Mucosa of stomach (tissue), 1 donor: ENCODE results near the gene ELMO3.

ENCODE experiments used
- H3K27me3 ChIP-seq: one replicate; pipeline ENCODE4 v1.7.0; 2013; ENCODE audit warnings: mild to moderate bottlenecking, low read length; ENCODE audit not compliant: control insufficient read depth, insufficient read depth
- H3K36me3 ChIP-seq: one replicate; pipeline ENCODE4 v1.7.0; 2013; ENCODE audit warnings: low read length; ENCODE audit not compliant: control insufficient read depth, insufficient read depth
- H3K4me1 ChIP-seq: one replicate; pipeline ENCODE4 v1.7.0; 2013; ENCODE audit warnings: mild to moderate bottlenecking, low read length; ENCODE audit not compliant: control insufficient read depth, insufficient read depth
- H3K4me3 ChIP-seq: one replicate; pipeline ENCODE4 v1.7.0; 2013; ENCODE audit warnings: low read length
- H3K9ac ChIP-seq: one replicate; pipeline ENCODE4 v1.7.0; 2013; ENCODE audit warnings: mild to moderate bottlenecking, low read length, moderate library complexity
- H3K9me3 ChIP-seq: one replicate; pipeline ENCODE4 v1.7.0; 2013; ENCODE audit warnings: mild to moderate bottlenecking, low read length, moderate library complexity; ENCODE audit not compliant: control insufficient read depth
- donor health status: Pancreatic carcinoma.

Gene ELMO3, protein sequence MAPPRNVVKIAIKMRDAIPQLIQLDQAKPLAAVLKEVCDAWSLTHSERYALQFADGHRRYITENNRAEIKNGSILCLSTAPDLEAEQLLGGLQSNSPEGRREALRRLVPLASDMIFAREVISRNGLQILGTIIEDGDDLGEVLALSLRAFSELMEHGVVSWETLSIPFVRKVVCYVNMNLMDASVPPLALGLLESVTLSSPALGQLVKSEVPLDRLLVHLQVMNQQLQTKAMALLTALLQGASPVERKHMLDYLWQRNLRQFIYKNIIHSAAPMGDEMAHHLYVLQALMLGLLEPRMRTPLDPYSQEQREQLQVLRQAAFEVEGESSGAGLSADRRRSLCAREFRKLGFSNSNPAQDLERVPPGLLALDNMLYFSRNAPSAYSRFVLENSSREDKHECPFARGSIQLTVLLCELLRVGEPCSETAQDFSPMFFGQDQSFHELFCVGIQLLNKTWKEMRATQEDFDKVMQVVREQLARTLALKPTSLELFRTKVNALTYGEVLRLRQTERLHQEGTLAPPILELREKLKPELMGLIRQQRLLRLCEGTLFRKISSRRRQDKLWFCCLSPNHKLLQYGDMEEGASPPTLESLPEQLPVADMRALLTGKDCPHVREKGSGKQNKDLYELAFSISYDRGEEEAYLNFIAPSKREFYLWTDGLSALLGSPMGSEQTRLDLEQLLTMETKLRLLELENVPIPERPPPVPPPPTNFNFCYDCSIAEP

DNA sequence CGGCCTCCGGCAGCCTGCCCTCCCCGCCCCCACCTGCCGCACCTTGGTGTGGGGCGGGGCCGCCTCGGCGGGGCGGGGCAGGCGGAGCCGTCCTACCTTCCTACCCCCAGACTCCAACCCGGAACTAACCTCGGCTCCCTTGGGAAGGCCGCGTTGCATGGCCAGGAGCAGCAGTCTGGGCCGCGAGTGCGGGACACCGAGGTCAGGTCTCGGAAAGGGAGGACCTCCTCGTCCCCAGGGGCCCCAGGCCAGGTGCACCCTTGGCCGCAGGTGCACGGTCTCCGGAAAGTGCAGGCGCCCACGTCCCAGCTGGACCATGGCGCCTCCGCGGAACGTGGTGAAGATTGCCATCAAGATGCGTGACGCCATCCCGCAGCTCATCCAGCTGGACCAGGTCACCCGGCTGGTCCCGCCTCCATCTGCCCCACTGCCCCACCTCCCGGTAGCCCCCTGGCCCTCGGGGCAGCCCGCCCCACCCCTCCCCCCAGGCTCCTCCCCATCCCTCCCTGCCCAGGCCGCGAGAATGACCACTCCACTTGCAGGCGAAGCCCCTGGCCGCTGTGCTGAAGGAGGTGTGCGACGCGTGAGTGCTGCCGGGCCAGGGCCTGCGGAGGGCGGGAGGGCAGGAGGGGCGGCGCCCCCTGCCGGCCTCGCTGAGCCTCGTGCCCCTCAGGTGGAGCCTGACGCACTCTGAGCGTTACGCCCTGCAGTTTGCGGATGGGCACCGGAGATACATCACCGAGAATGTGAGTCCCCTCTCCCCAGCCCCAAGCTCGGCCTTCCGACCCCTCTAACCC, at the start of gene ELMO3:
TSS of gene ELMO3 (plus strand) at position 121 of the 797 bp plus-strand sequence. CDS start at position 317, 196 bp downstream.
- Histone ChIP-seq H3K4me1 (peaks cover 27% of the 10 kb centered on the region), H3K36me3 (peaks cover 28% of the 10 kb centered on the region), H3K27me3 (no peaks in the 10 kb centered on the region), H3K9me3 (no peaks in the 10 kb centered on the region), H3K9ac (peak within 1 kb of the TSS; percentile 80), H3K4me3 (peak within 1 kb of the TSS; percentile 41)

DNA sequence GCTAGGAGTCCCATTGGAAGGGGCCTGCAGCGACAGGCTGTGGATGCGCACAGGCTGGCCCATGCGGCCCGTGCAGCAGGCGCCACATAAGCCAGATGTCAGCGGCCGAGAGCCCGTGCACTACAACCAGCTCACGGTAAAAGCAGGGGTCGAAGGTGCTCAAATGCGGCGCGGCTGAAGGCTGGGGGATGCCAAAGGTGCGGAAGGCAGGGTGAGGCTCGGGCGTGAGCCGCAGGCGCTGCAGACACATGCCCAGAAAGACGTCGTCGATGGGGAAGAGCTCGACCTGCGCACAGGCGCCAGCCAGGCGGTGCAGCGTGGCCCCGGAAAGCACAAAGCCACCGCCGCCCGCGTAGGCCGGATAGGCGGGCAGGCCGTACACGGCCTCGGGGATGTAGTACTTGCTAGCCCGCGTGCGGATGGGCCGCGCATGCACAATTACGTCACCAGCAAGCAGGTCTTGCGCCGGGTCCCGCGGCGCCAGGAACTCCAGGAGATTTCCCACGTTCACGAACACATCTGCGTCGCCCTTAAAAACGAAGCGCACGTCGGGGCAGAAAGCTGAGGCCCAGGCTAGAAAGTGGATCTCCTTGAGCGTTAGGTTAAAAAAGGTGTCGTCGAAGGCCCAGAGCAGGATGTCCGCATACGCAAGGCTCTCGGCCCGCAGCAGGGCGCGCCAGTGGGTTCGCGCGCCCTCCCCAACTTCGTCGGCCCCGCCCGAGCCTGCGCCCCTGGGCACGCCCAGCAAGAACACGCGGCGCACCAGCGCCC, 49.5 kb upstream of the ELMO3 start:
- Histone ChIP-seq H3K9ac (no peak overlapping the region), H3K36me3 (peaks cover 9% of the 10 kb centered on the region), H3K4me3 (no peak overlapping the region), H3K4me1 (peaks cover 10% of the 10 kb centered on the region), H3K9me3 (no peaks in the 10 kb centered on the region), H3K27me3 (no peaks in the 10 kb centered on the region)

GRCh38 chr16:67150047-67150832, 48.7 kb upstream of the ELMO3 start:
- Histone ChIP-seq H3K36me3 (peaks cover 4% of the 10 kb centered on the region), H3K9me3 (no peaks in the 10 kb centered on the region), H3K27me3 (no peaks in the 10 kb centered on the region), H3K4me1 (peaks cover 10% of the 10 kb centered on the region), H3K9ac (peak overlapping the region; percentile 72), H3K4me3 (peak overlapping the region; percentile 57)

GRCh38 chr16:67150833-67151396, 48.0 kb upstream of the ELMO3 start, which contains the start of gene B3GNT9:
Gene B3GNT9, minus strand, starts transcription at chr16:67150998. Its CDS starts 513 bp downstream, at chr16:67150485.
- H3K9me3 ChIP-seq, result no peaks in the 10 kb centered on the region
- peaks cover 16% of the 10 kb centered on the region for H3K4me1 ChIP-seq
- peak within 1 kb of the TSS; percentile 57 for H3K4me3 ChIP-seq
- H3K36me3 ChIP-seq, result peaks cover 3% of the 10 kb centered on the region
- no peaks in the 10 kb centered on the region for H3K27me3 ChIP-seq
- peak within 1 kb of the TSS; percentile 72 for H3K9ac ChIP-seq

DNA sequence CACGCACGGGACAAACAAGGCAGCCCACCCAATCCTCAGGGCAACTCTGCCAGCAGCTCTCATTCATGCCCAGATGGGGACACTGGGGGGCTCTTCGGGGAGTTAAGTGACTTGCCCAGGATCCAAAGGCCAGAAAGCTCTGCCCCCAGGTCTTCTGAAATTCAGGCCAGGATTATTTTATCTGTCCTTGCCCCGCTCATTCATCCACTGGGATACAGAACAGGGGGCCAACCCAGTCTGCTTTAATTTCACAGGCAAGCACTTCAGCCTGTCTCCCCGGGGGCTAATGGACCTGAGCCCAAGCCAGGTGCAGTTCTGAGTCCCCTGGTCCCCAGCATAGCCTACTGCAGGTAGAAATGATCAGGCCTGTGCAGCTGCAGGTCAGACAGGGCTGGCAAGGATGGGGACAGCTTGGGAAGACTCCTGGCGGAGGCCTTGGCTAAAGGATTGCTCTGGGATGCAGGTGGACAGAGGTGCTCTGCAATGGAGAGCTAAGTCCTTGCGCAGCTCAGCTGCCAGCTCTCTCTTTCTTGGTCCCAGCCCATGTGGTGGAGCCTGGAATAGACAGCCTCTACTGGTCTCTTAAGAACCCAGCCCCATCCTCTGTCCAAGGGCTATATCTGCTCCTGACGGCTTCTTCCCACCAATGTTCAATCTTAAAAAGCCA, 47.4 kb upstream of the ELMO3 start:
- Histone ChIP-seq H3K4me3 (no peak overlapping the region), H3K4me1 (peaks cover 23% of the 10 kb centered on the region), H3K9me3 (no peaks in the 10 kb centered on the region), H3K27me3 (no peaks in the 10 kb centered on the region), H3K36me3 (no peaks in the 10 kb centered on the region), H3K9ac (peak overlapping the region; percentile 72)

DNA sequence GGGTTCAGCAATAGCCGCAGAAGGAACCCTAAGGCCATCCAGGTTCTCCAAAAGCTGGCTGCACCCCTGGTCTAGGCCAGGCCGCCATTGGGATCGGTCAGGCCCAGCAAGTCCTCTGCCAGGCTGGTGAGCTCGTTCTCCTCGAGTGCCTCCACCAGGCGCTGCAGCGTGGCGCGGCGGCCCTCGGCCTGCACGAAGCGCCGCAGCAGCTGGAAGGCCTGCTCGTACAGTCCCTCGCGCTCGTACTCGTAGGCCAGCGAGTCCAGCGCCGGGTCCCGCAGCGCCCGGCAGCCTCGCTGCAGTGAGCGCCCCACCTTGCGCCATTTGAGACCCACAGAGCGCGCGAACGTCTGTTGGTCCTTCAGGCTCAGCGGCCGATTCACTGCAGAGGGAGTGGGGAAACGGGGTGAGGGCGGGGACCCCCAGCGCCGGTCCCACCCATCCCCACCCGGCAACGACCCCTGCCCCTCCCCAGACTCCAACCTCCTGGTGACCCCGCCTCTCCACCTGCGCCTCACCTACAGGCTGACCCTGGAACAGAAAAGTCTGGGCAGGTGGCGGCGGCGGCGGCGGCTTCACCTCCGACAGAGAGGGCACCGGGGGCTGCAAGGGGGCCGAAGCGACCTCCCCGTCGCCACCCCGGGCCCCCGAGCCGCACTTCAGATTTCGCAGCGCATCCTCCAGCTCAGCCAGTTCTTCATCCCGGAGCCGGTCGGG, 44.2 kb upstream of the ELMO3 start:
- Histone ChIP-seq H3K9ac (no peak overlapping the region), H3K9me3 (no peaks in the 10 kb centered on the region), H3K36me3 (no peaks in the 10 kb centered on the region), H3K4me3 (no peak overlapping the region), H3K4me1 (peaks cover 45% of the 10 kb centered on the region), H3K27me3 (no peaks in the 10 kb centered on the region)

DNA sequence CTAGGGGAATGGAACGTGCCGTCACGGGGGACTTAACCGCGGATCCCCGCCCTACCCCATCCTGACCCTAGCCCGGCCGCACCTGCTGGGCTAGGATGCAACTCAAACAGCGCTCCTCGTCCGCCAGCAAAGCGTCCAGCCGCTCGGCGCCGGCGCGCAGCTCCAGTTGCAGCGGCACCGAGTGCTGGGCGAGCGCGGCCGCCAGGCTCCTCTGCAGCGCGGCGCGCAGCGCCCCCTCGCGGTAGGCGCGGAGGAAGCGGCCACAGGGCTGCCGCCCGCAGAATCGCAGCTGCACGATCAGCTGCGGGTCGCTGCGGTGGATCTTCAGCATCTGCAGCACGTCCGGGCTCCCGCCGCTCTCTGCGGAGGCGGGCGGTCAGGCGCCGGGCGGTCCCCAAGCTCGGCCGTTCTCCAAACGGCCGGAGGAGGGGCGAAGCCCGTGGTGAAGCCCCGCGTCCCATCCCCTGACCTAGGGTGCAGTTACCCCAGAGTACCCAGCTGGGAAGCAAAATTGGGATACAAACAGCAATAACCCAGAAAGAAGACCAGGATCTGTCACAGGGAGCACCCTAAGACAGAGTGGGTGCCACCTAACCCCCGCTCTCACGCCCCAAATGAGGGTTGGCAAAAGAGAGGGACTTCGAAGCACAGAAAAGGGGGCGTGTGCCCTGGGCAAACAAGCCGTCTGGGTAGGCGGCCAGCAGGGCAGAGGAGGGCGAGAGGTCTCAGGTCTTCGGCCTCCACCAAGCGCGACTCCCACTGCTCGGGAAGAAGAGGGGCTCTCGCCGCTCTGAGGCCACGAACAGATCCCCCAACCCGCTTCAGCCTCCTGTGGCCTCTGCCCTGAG, 43.4 kb upstream of the ELMO3 start:
- Histone ChIP-seq H3K9ac (peak overlapping the region; percentile 33), H3K4me3 (no peak overlapping the region), H3K27me3 (no peaks in the 10 kb centered on the region), H3K9me3 (no peaks in the 10 kb centered on the region), H3K4me1 (peaks cover 45% of the 10 kb centered on the region), H3K36me3 (no peaks in the 10 kb centered on the region)

DNA sequence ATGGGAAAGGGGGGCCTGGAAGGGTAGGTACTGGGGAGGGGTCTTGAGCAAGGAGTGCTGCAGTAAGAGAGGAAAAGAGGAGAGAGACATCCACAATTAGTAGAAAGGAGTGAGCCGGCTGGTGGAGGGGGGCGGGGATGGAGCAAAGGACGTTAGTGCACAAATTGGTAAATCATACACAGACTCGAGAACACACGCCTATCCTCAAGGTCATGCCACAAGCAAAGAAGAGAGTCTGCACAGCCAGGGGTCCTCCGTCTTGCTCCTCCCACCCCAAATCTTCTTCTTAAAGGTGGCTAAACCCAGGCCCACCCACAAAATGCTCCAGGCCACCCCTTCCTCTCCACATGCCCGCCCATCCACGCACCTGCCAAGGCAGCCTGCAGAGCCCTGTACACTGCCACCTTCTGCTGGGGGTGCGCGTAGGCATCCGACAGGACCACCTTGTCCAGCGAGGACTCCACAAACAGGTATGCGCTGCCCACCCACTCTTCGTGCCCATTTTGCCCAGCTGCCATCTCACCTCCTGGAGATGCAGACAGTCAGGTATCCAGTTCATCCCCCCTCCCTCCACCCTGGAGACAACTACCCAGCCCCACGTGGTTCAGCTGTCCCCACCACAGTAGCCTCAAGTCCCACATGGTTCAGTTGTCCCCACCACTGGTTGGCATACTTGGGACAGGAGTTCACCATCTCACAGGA, 42.6 kb upstream of the ELMO3 start:
- Histone ChIP-seq H3K4me3 (no peak overlapping the region), H3K9ac (no peak overlapping the region), H3K27me3 (no peaks in the 10 kb centered on the region), H3K36me3 (no peaks in the 10 kb centered on the region), H3K4me1 (peaks cover 43% of the 10 kb centered on the region), H3K9me3 (no peaks in the 10 kb centered on the region)

GRCh38 chr16:67157106-67157748, 41.7 kb upstream of the ELMO3 start:
- H3K4me3 ChIP-seq, result no peak overlapping the region
- no peaks in the 10 kb centered on the region for H3K9me3 ChIP-seq
- H3K36me3 ChIP-seq, result no peaks in the 10 kb centered on the region
- peaks cover 44% of the 10 kb centered on the region for H3K4me1 ChIP-seq
- H3K27me3 ChIP-seq, result no peaks in the 10 kb centered on the region
- H3K9ac ChIP-seq, result no peak overlapping the region
